ENCODE data around the gene WWC2.

- TF ChIP-seq, protein P1, sequence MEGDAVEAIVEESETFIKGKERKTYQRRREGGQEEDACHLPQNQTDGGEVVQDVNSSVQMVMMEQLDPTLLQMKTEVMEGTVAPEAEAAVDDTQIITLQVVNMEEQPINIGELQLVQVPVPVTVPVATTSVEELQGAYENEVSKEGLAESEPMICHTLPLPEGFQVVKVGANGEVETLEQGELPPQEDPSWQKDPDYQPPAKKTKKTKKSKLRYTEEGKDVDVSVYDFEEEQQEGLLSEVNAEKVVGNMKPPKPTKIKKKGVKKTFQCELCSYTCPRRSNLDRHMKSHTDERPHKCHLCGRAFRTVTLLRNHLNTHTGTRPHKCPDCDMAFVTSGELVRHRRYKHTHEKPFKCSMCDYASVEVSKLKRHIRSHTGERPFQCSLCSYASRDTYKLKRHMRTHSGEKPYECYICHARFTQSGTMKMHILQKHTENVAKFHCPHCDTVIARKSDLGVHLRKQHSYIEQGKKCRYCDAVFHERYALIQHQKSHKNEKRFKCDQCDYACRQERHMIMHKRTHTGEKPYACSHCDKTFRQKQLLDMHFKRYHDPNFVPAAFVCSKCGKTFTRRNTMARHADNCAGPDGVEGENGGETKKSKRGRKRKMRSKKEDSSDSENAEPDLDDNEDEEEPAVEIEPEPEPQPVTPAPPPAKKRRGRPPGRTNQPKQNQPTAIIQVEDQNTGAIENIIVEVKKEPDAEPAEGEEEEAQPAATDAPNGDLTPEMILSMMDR (IDR thresholded peaks at IDR 0.05; ENCODE audit: low read depth, low read length, poor library complexity, severe bottlenecking) = no peak
- TF ChIP-seq EZH2phosphoT487 (IDR thresholded peaks at IDR 0.05; ENCODE audit: borderline replicate concordance, low read length) = no peak
Measured at GRCh38 chr4:183347146-183347545, 248.1 kb downstream of the WWC2 start.

Measured in DOHH2 (cell line).